Mesenchymal stem cell (in vitro differentiated cells and primary cell): ENCODE results near the gene LIFR. TPM values are rescaled to one million over a fixed set of nuclear protein-coding genes. Genes with fewer than 3 reads are reported as not detected.
A peak's percentile ranks its signal among the peaks of the same experiment; 100 is the strongest.

ENCODE experiments used
- DNase-seq: peaks from one replicate; pipeline ENCODE4 v3.0.0-alpha.2; 2013
- H2AFZ ChIP-seq: one replicate; pipeline ENCODE4 v1.6.1; 2013; ENCODE audit warnings: low read depth, mild to moderate bottlenecking, control low read depth, inconsistent platforms, low read length, moderate library complexity
- H2AK5ac ChIP-seq: 2 replicates; pipeline ENCODE4 v1.6.1; 2013; ENCODE audit warnings: low read length, moderate library complexity, mild to moderate bottlenecking, inconsistent platforms; ENCODE audit not compliant: severe bottlenecking
- H2BK120ac ChIP-seq: one replicate; pipeline ENCODE4 v1.6.1; 2013; ENCODE audit warnings: low read depth, mild to moderate bottlenecking, inconsistent platforms, low read length, moderate library complexity
- H2BK12ac ChIP-seq, 2 experiments: one replicate each; pipeline ENCODE4 v1.6.1; 2013; ENCODE audit warnings: inconsistent platforms in 2 of 2, low read length in 2 of 2, mild to moderate bottlenecking in 2 of 2, moderate library complexity in 2 of 2, control low read depth in 1 of 2
- H2BK15ac ChIP-seq: one replicate; pipeline ENCODE4 v1.6.1; 2013; ENCODE audit warnings: mild to moderate bottlenecking, low read depth, inconsistent platforms; ENCODE audit not compliant: poor library complexity, severe bottlenecking
- H2BK5ac ChIP-seq: 2 replicates; pipeline ENCODE4 v1.6.1; 2013; ENCODE audit warnings: low read depth, mild to moderate bottlenecking, low read length, control low read depth, inconsistent platforms; ENCODE audit not compliant: poor library complexity, severe bottlenecking
- H3K14ac ChIP-seq, 2 experiments: one replicate each; pipeline ENCODE4 v1.6.1; 2013; ENCODE audit warnings: inconsistent platforms in 2 of 2, low read length in 2 of 2, control low read depth in 1 of 2, mild to moderate bottlenecking in 1 of 2, moderate library complexity in 1 of 2
- H3K18ac ChIP-seq, 2 experiments: one replicate each; pipeline ENCODE4 v1.6.1; 2013; ENCODE audit warnings: inconsistent platforms in 2 of 2, low read length in 2 of 2, control low read depth in 1 of 2, low read depth in 1 of 2, mild to moderate bottlenecking in 1 of 2
- H3K23ac ChIP-seq, 2 experiments: one replicate each; pipeline ENCODE4 v1.6.1; 2013; ENCODE audit warnings: inconsistent platforms in 2 of 2, low read length in 2 of 2, mild to moderate bottlenecking in 2 of 2, moderate library complexity in 2 of 2, control low read depth in 1 of 2
- H3K27ac ChIP-seq: 2 replicates; pipeline ENCODE4 v1.5.1; 2013; ENCODE audit warnings: mild to moderate bottlenecking, moderate library complexity, low read length, control low read depth, inconsistent platforms; ENCODE audit not compliant: poor library complexity, severe bottlenecking
- H3K27me3 ChIP-seq, 2 experiments: 2 replicates each; pipeline versions ENCODE4 v1.6.1 to v1.7.0; 2013; ENCODE audit warnings: low read length in 2 of 2, mild to moderate bottlenecking in 2 of 2, moderate library complexity in 2 of 2, control low read depth in 1 of 2, inconsistent platforms in 1 of 2; ENCODE audit not compliant: control insufficient read depth in 1 of 2, insufficient read depth in 1 of 2
- H3K36me3 ChIP-seq, 2 experiments: 2 replicates each; pipeline versions ENCODE4 v1.6.1 to v1.7.0; 2013; ENCODE audit warnings: low read length in 2 of 2, control low read depth in 1 of 2, inconsistent platforms in 1 of 2, low read depth in 1 of 2, mild to moderate bottlenecking in 1 of 2; ENCODE audit not compliant: insufficient read depth in 2 of 2, control insufficient read depth in 1 of 2
- H3K4ac ChIP-seq, 2 experiments: one replicate each; pipeline ENCODE4 v1.6.1; 2013; ENCODE audit warnings: inconsistent platforms in 2 of 2, low read length in 2 of 2, mild to moderate bottlenecking in 2 of 2, moderate library complexity in 2 of 2, control low read depth in 1 of 2, low read depth in 1 of 2
- H3K4me1 ChIP-seq: 2 replicates; pipeline ENCODE4 v1.6.1; 2013; ENCODE audit warnings: low read depth, low read length, control low read depth; ENCODE audit not compliant: control insufficient read depth, insufficient read depth
- H3K4me2 ChIP-seq: 2 replicates; pipeline ENCODE4 v1.6.1; 2013; ENCODE audit warnings: low read length, mild to moderate bottlenecking, inconsistent platforms; ENCODE audit not compliant: poor library complexity, severe bottlenecking
- H3K4me3 ChIP-seq, 2 experiments: 2 replicates each; pipeline versions ENCODE4 v1.5.1 to v1.7.0; 2013; ENCODE audit warnings: low read length in 2 of 2, mild to moderate bottlenecking in 2 of 2, control low read depth in 1 of 2, low read depth in 1 of 2; ENCODE audit not compliant: insufficient read depth in 1 of 2
- H3K79me1 ChIP-seq: replicated peaks from 2 replicates; pipeline ENCODE4 v1.6.1; 2013; ENCODE audit warnings: mild to moderate bottlenecking, control low read depth, low read length, inconsistent platforms; ENCODE audit not compliant: poor library complexity, severe bottlenecking
- H3K9ac ChIP-seq: 2 replicates; pipeline ENCODE4 v1.7.0; 2013; ENCODE audit warnings: mild to moderate bottlenecking, low read length, moderate library complexity
- H3K9me3 ChIP-seq: 2 replicates; pipeline ENCODE4 v1.7.0; 2013; ENCODE audit warnings: mild to moderate bottlenecking, low read length; ENCODE audit not compliant: control insufficient read depth
- H4K8ac ChIP-seq: one replicate; pipeline ENCODE4 v1.6.1; 2013; ENCODE audit warnings: inconsistent platforms, mild to moderate bottlenecking, low read length, moderate library complexity
- H4K91ac ChIP-seq: one replicate; pipeline ENCODE4 v1.6.1; 2013; ENCODE audit warnings: mild to moderate bottlenecking, low read length, inconsistent platforms
- WGBS: methylation state at CpG from one replicate; pipeline ENCODE4 v1.1.7; 2013; ENCODE audit warnings: mixed read lengths; 5-methylcytosine and 5-hydroxymethylcytosine counted together
- small RNA-seq: library from polyadenylated mRNA; stranded (forward); fragments of <200 nt; extraction: miRNeasy Mini kit (QIAGEN cat#:217004); gene quantifications from one replicate; pipeline ENCODE3, GENCODE V24; 2013; ENCODE audit warnings: low read depth

LIFR gene

DNA sequence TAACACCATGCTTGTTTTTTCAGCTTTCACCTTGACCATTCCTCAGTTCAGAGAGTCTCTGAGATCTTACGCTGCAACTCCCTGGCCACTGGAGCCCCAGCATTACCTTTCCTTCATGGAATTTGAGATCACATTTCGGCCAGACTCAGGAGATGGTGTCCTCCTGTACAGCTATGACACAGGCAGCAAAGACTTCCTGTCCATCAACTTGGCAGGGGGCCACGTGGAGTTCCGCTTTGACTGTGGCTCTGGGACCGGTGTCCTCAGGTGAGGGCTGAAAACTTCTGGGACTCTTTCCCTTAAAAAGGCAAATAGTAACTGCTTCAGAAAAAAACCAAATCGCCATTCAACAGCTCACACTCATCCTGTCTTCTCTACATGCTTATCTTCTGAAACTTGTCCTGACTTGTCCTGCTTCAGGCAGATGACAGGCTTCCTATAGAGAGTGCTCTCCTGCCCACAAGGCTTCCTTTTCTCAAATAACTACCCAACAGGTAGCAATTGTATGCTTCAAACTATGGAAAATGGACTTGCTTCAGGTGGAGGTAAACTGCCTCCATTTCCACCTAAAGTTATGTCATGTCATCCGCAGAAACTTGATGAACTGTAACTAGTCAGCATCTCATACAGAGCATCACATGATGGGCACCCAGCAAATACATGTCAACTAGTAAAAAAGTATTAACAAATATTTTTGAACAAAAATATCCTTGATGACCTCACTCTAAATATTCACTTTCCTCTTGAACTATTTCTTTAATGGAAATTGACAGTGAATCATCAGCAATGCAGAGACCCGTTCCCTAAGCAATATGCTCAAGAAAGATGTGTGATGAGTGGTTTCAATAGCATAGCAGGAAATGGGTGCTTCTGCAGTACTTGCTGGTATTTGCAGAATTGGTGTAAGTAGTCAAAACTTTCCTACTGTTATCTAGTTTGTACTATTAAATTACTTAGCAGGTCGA lies 129.2 kb downstream of the LIFR start:
- Histone ChIP-seq H2BK15ac (peak overlapping the region; percentile 92), H3K9ac (no peak overlapping the region), H3K14ac (peak overlapping the region in 1 of 2 experiments; percentile 88), H2AFZ (peak overlapping the region; percentile 42), H3K4ac (peak overlapping the region; percentile 39 to 86), H3K4me1 (peaks cover 8% of the 10 kb centered on the region), H4K8ac (peak overlapping the region; percentile 82), H3K36me3 (no peaks in the 10 kb centered on the region), H3K27ac (no peak overlapping the region), H3K23ac (peak overlapping the region in 1 of 2 experiments; percentile 37), H3K27me3 (no peaks in the 10 kb centered on the region), H3K4me3 (no peak overlapping the region), H2AK5ac (peak overlapping the region; percentile 49), H2BK5ac (no peak overlapping the region), H2BK120ac (peak overlapping the region; percentile 13), H4K91ac (peak overlapping the region; percentile 97), H3K9me3 (no peaks in the 10 kb centered on the region), H3K18ac (peak overlapping the region; percentile 85 to 96), H2BK12ac (peak overlapping the region; percentile 79 to 98), H3K79me1 (no peaks in the 10 kb centered on the region), H3K4me2 (no peak overlapping the region)
- DNase-seq = peak; percentile 38
- 80% methylated on average over 9 of the region's 9 CpGs for WGBS

DNA sequence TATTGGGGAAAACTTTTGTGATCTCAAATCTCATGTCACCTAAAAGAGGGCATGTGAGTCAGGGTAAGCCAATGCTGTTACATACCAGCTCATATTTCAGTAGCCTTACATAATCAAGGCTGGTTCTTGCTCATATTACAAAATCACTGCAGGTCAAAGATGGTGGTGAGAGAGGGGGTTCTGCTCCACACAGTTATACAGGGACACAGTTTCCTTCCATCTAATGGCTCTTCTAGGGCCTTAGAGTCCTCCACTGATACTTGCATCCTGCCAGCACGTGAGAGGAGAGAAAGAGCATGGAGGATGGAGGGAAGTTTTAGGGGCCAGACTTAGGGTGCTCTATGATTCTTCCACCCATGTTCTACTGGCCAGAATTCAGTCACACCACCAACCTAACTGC lies 130.0 kb downstream of the LIFR start:
- Histone ChIP-seq H3K4me2 (no peak overlapping the region), H3K36me3 (no peaks in the 10 kb centered on the region), H3K9me3 (no peaks in the 10 kb centered on the region), H3K14ac (no peak overlapping the region), H3K79me1 (no peaks in the 10 kb centered on the region), H2BK15ac (peak overlapping the region; percentile 4), H3K4me1 (peaks cover 8% of the 10 kb centered on the region), H3K4ac (peak overlapping the region in 1 of 2 experiments; percentile 39), H3K4me3 (no peak overlapping the region), H2BK120ac (no peak overlapping the region), H2BK5ac (no peak overlapping the region), H3K27me3 (no peaks in the 10 kb centered on the region), H4K91ac (peak overlapping the region; percentile 97), H3K27ac (no peak overlapping the region), H2AK5ac (no peak overlapping the region), H3K18ac (peak overlapping the region; percentile 85 to 96), H4K8ac (no peak overlapping the region), H2AFZ (no peak overlapping the region), H2BK12ac (peak overlapping the region; percentile 49 to 55), H3K23ac (no peak overlapping the region), H3K9ac (no peak overlapping the region)
- WGBS = no CpG with 5 or more reads among the region's 1 CpG
- DNase-seq = peak; percentile 28

Small RNA genes lying within 50 kb of the gene (small RNA-seq; reads per million reads assigned to genes)
- gene AC091839.1 = not detected
- not detected for gene MIR3650
